GM23338 (cell line): ENCODE measurements around the gene WDR54. TPM values are rescaled to one million over a fixed set of nuclear protein-coding genes. Genes with fewer than 3 reads are reported as not detected.

Experiments used
- ATAC-seq: fragments of 200-7000 bp; cut with Tn5 transposase; 3 replicates; pipeline ENCODE4 v1.9.1; 2020
- DNase-seq: peaks from one replicate; pipeline ENCODE4 v3.0.0-alpha.2; 2015; ENCODE audit warnings: low spot score
- H2AFZ ChIP-seq: fragments of 200-600 bp; sonication (generic); 2 replicates; pipeline ENCODE4 v1.8.0; 2016; ENCODE audit warnings: antibody characterized with exemption, mild to moderate bottlenecking, moderate library complexity
- H3F3A ChIP-seq: fragments of 200-600 bp; sonication (generic); replicated peaks from 2 replicates; pipeline ENCODE4 v1.8.0; 2017; ENCODE audit warnings: antibody characterized with exemption, mixed run types, low read depth
- H3K27ac ChIP-seq: fragments of 200-600 bp; sonication (generic); 2 replicates; pipeline ENCODE4 v1.6.1; 2016; ENCODE audit warnings: low read depth
- H3K27me3 ChIP-seq: fragments of 200-600 bp; sonication (generic); 2 replicates; pipeline ENCODE4 v1.8.0; 2016; ENCODE audit warnings: mild to moderate bottlenecking, mixed run types, moderate library complexity; ENCODE audit not compliant: insufficient read depth
- H3K36me3 ChIP-seq: fragments of 200-600 bp; sonication (generic); 2 replicates; pipeline ENCODE4 v1.8.0; 2016; ENCODE audit warnings: mild to moderate bottlenecking; ENCODE audit not compliant: insufficient read depth
- H3K4me1 ChIP-seq: fragments of 200-600 bp; sonication (generic); 2 replicates; pipeline ENCODE4 v1.8.0; 2016; ENCODE audit warnings: mild to moderate bottlenecking, moderate library complexity; ENCODE audit not compliant: insufficient read depth
- H3K4me2 ChIP-seq: fragments of 200-600 bp; sonication (generic); 2 replicates; pipeline ENCODE4 v1.7.1; 2017; ENCODE audit warnings: mixed run types
- H3K4me3 ChIP-seq: fragments of 200-600 bp; sonication (generic); 2 replicates; pipeline ENCODE4 v1.6.1; 2016; ENCODE audit warnings: mixed run types
- H3K79me2 ChIP-seq: fragments of 200-600 bp; sonication (generic); replicated peaks from 2 replicates; pipeline ENCODE4 v1.8.0; 2017; ENCODE audit warnings: mild to moderate bottlenecking; ENCODE audit not compliant: insufficient read depth
- H3K9me2 ChIP-seq: fragments of 200-600 bp; sonication (generic); 2 replicates; pipeline ENCODE4 v1.8.0; 2017; ENCODE audit not compliant: insufficient read depth
- H4K20me1 ChIP-seq: fragments of 200-600 bp; sonication (generic); replicated peaks from 2 replicates; pipeline ENCODE4 v1.8.0; 2017; ENCODE audit warnings: mild to moderate bottlenecking; ENCODE audit not compliant: insufficient read depth
- H3K27ac Mint-ChIP-seq: 2 replicates; pipeline ENCODE4 v1.8.0; 2020; ENCODE audit warnings: inconsistent platforms, mild to moderate bottlenecking, moderate library complexity, mixed read lengths
- H3K27me3 Mint-ChIP-seq: 3 replicates; pipeline ENCODE4 v1.8.0; 2022; ENCODE audit warnings: low read depth, mild to moderate bottlenecking, moderate library complexity, mixed read lengths, inconsistent platforms; ENCODE audit not compliant: insufficient read depth, poor library complexity
- H3K36me3 Mint-ChIP-seq: 3 replicates; pipeline ENCODE4 v1.8.0; 2021; ENCODE audit warnings: low read depth, mild to moderate bottlenecking, inconsistent platforms, moderate library complexity, mixed read lengths
- H3K4me1 Mint-ChIP-seq: 3 replicates; pipeline ENCODE4 v1.8.0; 2020; ENCODE audit warnings: mild to moderate bottlenecking, inconsistent platforms, mixed read lengths
- H3K4me3 Mint-ChIP-seq: 3 replicates; pipeline ENCODE4 v1.8.0; 2021; ENCODE audit warnings: moderate library complexity, mild to moderate bottlenecking, inconsistent platforms, mixed read lengths
- H3K9me3 Mint-ChIP-seq: 3 replicates; pipeline ENCODE4 v1.8.0; 2020; ENCODE audit warnings: moderate library complexity, mild to moderate bottlenecking, inconsistent platforms, mixed read lengths
- CREB1 ChIP-seq: fragments of 250-450 bp; sonication (Bioruptor Pico); IDR thresholded peaks from 2 replicates; pipeline ENCODE4 v1.5.0; 2020; ENCODE audit warnings: low read depth, mild to moderate bottlenecking, moderate library complexity
- EZH2phosphoT487 ChIP-seq: fragments of 200-600 bp; sonication (generic); IDR thresholded peaks from one replicate; pipeline ENCODE4 v1.8.1; 2018; ENCODE audit warnings: antibody characterized with exemption; ENCODE audit not compliant: unreplicated experiment
- JUNB ChIP-seq: IDR thresholded peaks from one replicate; pipeline ENCODE4 v1.6.1; 2016; ENCODE audit warnings: antibody characterized with exemption; ENCODE audit not compliant: unreplicated experiment
- NANOG ChIP-seq: IDR thresholded peaks from 2 replicates; pipeline ENCODE4 v1.6.1; 2016; ENCODE audit warnings: antibody characterized with exemption, borderline replicate concordance
- POLR2AphosphoS5 ChIP-seq: IDR thresholded peaks from 2 replicates; pipeline ENCODE4 v1.6.1; 2016; ENCODE audit warnings: antibody characterized with exemption, low read depth
- STAT1 ChIP-seq: IDR thresholded peaks from one replicate; pipeline ENCODE4 v1.6.1; 2016; ENCODE audit warnings: antibody characterized with exemption; ENCODE audit not compliant: unreplicated experiment
- ZNF331 ChIP-seq: fragments of 250-450 bp; sonication (Bioruptor Pico); IDR thresholded peaks from 2 replicates; pipeline ENCODE4 v1.5.0; 2020; ENCODE audit warnings: low read depth, mild to moderate bottlenecking, moderate library complexity
- polyA plus RNA-seq: library from polyadenylated mRNA; unstranded; fragments of >200 nt; fragmentation: Nextera tagmentation; extraction: Ambion mirVana; gene quantifications from 2 replicates; pipeline ENCODE4 v1.2.1, GENCODE V29; 2016
- total RNA-seq: library from RNA; depleted of rRNA; stranded (reverse); fragments of >200 nt; shearing (Covaris generic); gene quantifications from 2 replicates; pipeline ENCODE4 v1.2.3, GENCODE V29; 2014
- TF ChIP-seq, protein P1 (sequence below): IDR thresholded peaks from one replicate; pipeline ENCODE4 v1.6.1; 2018; ENCODE audit warnings: antibody characterized with exemption; ENCODE audit not compliant: unreplicated experiment
- TF ChIP-seq, protein P2 (sequence below): fragments of 250-450 bp; sonication (Bioruptor Pico); IDR thresholded peaks from 2 replicates; pipeline ENCODE4 v1.5.0; 2020; ENCODE audit warnings: mild to moderate bottlenecking, moderate library complexity
- TF ChIP-seq, protein P3 (sequence below), 2 experiments: fragments of 200-600 bp in 1 of 2; sonication (generic) in 1 of 2; conservative IDR thresholded peaks; 2 replicates each; pipeline versions ENCODE4 v1.5.1 to v1.6.1; 2016 to 2017; ENCODE audit warnings: antibody characterized with exemption in 2 of 2, low read depth in 2 of 2, mild to moderate bottlenecking in 2 of 2, moderate library complexity in 1 of 2
- TF ChIP-seq, protein P4 (sequence below): IDR thresholded peaks from 2 replicates; pipeline ENCODE4 v1.6.1; 2016; ENCODE audit warnings: antibody characterized with exemption

WDR54 gene
- total and polyA plus RNA-seq, 2 experiments from 2014 or later: 41.3 to 42.6 TPM

DNA sequence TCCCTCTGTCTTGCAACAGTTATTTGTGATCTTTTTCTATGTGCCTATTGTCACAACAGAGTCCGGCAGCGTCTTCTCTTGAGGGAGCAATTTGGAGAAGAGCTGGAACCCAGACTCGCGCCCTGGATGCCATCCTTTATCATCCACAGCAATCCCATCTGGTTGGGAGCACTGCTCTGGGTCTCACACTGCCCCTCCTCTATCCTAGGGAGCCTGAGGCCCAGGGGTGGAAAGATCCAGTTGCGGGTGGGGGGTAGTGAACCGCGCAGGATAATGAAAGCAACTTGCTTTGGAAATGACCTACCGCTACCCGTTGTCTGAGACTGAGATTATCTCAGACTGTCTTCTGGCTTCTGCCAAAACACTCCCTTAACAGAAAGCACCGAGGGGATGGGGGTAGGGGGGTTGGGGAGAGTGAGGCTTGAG lies 37.4 kb downstream of the WDR54 start:
- H3K4me1 Mint-ChIP-seq: peaks cover 33% of the 10 kb centered on the region
- H2AFZ ChIP-seq: no peak overlapping the region

More for the DNA sequence above, 37.4 kb downstream of the WDR54 start:
- peaks cover 27% of the 10 kb centered on the region for H3K27me3 Mint-ChIP-seq
- Histone ChIP-seq H3F3A (peaks cover 12% of the 10 kb centered on the region; the same call in 1 of the 2 replicates), H3K9me2 (no peaks in the 10 kb centered on the region), H3K79me2 (peaks cover 10% of the 10 kb centered on the region), H3K36me3 (no peaks in the 10 kb centered on the region; the same call in 1 of the 2 replicates), H3K27me3 (no peaks in the 10 kb centered on the region), H4K20me1 (peaks cover 4% of the 10 kb centered on the region; the same call in 1 of the 2 replicates), H3K4me3 (peak overlapping the region; percentile 99), H3K27ac (peak overlapping the region; percentile 88), H3K4me1 (peaks cover 17% of the 10 kb centered on the region), H3K4me2 (peak overlapping the region; percentile 97)
- ATAC-seq: no peak
- peak overlapping the region; percentile 97 for H3K27ac Mint-ChIP-seq
- peak overlapping the region; percentile 94 for H3K4me3 Mint-ChIP-seq
- peaks cover 17% of the 10 kb centered on the region for H3K36me3 Mint-ChIP-seq
- DNase-seq: no peak
- H3K9me3 Mint-ChIP-seq: no peaks in the 10 kb centered on the region; the same call in 1 of the 3 replicates
- TF ChIP-seq, protein P1, sequence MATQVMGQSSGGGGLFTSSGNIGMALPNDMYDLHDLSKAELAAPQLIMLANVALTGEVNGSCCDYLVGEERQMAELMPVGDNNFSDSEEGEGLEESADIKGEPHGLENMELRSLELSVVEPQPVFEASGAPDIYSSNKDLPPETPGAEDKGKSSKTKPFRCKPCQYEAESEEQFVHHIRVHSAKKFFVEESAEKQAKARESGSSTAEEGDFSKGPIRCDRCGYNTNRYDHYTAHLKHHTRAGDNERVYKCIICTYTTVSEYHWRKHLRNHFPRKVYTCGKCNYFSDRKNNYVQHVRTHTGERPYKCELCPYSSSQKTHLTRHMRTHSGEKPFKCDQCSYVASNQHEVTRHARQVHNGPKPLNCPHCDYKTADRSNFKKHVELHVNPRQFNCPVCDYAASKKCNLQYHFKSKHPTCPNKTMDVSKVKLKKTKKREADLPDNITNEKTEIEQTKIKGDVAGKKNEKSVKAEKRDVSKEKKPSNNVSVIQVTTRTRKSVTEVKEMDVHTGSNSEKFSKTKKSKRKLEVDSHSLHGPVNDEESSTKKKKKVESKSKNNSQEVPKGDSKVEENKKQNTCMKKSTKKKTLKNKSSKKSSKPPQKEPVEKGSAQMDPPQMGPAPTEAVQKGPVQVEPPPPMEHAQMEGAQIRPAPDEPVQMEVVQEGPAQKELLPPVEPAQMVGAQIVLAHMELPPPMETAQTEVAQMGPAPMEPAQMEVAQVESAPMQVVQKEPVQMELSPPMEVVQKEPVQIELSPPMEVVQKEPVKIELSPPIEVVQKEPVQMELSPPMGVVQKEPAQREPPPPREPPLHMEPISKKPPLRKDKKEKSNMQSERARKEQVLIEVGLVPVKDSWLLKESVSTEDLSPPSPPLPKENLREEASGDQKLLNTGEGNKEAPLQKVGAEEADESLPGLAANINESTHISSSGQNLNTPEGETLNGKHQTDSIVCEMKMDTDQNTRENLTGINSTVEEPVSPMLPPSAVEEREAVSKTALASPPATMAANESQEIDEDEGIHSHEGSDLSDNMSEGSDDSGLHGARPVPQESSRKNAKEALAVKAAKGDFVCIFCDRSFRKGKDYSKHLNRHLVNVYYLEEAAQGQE: no peak
- no peak for TF ChIP-seq NANOG
- TF ChIP-seq POLR2AphosphoS5: no peak
- TF ChIP-seq, protein P2, sequence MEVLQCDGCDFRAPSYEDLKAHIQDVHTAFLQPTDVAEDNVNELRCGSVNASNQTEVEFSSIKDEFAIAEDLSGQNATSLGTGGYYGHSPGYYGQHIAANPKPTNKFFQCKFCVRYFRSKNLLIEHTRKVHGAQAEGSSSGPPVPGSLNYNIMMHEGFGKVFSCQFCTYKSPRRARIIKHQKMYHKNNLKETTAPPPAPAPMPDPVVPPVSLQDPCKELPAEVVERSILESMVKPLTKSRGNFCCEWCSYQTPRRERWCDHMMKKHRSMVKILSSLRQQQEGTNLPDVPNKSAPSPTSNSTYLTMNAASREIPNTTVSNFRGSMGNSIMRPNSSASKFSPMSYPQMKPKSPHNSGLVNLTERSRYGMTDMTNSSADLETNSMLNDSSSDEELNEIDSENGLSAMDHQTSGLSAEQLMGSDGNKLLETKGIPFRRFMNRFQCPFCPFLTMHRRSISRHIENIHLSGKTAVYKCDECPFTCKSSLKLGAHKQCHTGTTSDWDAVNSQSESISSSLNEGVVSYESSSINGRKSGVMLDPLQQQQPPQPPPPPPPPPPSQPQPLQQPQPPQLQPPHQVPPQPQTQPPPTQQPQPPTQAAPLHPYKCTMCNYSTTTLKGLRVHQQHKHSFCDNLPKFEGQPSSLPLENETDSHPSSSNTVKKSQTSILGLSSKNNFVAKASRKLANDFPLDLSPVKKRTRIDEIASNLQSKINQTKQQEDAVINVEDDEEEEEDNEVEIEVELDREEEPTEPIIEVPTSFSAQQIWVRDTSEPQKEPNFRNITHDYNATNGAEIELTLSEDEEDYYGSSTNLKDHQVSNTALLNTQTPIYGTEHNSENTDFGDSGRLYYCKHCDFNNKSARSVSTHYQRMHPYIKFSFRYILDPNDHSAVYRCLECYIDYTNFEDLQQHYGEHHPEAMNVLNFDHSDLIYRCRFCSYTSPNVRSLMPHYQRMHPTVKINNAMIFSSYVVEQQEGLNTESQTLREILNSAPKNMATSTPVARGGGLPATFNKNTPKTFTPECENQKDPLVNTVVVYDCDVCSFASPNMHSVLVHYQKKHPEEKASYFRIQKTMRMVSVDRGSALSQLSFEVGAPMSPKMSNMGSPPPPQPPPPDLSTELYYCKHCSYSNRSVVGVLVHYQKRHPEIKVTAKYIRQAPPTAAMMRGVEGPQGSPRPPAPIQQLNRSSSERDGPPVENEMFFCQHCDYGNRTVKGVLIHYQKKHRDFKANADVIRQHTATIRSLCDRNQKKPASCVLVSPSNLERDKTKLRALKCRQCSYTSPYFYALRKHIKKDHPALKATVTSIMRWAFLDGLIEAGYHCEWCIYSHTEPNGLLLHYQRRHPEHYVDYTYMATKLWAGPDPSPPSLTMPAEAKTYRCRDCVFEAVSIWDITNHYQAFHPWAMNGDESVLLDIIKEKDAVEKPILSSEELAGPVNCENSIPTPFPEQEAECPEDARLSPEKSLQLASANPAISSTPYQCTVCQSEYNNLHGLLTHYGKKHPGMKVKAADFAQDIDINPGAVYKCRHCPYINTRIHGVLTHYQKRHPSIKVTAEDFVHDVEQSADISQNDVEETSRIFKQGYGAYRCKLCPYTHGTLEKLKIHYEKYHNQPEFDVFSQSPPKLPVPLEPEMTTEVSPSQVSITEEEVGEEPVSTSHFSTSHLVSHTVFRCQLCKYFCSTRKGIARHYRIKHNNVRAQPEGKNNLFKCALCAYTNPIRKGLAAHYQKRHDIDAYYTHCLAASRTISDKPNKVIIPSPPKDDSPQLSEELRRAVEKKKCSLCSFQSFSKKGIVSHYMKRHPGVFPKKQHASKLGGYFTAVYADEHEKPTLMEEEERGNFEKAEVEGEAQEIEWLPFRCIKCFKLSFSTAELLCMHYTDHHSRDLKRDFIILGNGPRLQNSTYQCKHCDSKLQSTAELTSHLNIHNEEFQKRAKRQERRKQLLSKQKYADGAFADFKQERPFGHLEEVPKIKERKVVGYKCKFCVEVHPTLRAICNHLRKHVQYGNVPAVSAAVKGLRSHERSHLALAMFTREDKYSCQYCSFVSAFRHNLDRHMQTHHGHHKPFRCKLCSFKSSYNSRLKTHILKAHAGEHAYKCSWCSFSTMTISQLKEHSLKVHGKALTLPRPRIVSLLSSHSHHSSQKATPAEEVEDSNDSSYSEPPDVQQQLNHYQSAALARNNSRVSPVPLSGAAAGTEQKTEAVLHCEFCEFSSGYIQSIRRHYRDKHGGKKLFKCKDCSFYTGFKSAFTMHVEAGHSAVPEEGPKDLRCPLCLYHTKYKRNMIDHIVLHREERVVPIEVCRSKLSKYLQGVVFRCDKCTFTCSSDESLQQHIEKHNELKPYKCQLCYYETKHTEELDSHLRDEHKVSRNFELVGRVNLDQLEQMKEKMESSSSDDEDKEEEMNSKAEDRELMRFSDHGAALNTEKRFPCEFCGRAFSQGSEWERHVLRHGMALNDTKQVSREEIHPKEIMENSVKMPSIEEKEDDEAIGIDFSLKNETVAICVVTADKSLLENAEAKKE (CRISPR knock-in tag): no peak
- TF ChIP-seq, protein P3, sequence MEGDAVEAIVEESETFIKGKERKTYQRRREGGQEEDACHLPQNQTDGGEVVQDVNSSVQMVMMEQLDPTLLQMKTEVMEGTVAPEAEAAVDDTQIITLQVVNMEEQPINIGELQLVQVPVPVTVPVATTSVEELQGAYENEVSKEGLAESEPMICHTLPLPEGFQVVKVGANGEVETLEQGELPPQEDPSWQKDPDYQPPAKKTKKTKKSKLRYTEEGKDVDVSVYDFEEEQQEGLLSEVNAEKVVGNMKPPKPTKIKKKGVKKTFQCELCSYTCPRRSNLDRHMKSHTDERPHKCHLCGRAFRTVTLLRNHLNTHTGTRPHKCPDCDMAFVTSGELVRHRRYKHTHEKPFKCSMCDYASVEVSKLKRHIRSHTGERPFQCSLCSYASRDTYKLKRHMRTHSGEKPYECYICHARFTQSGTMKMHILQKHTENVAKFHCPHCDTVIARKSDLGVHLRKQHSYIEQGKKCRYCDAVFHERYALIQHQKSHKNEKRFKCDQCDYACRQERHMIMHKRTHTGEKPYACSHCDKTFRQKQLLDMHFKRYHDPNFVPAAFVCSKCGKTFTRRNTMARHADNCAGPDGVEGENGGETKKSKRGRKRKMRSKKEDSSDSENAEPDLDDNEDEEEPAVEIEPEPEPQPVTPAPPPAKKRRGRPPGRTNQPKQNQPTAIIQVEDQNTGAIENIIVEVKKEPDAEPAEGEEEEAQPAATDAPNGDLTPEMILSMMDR (conservative IDR thresholded peaks at IDR 0.05; ENCODE audit: low read depth in 2 of 2): no peak
- no peak for TF ChIP-seq STAT1
- no peak for TF ChIP-seq JUNB
- TF ChIP-seq EZH2phosphoT487: no peak
- TF ChIP-seq, protein P4, sequence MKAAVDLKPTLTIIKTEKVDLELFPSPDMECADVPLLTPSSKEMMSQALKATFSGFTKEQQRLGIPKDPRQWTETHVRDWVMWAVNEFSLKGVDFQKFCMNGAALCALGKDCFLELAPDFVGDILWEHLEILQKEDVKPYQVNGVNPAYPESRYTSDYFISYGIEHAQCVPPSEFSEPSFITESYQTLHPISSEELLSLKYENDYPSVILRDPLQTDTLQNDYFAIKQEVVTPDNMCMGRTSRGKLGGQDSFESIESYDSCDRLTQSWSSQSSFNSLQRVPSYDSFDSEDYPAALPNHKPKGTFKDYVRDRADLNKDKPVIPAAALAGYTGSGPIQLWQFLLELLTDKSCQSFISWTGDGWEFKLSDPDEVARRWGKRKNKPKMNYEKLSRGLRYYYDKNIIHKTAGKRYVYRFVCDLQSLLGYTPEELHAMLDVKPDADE: no peak
- no peak for TF ChIP-seq CREB1
- TF ChIP-seq ZNF331 (CRISPR knock-in tag): no peak
